SK-N-SH (cell line): ENCODE data around the gene ZNF573. TPM values are rescaled to one million over a fixed set of nuclear protein-coding genes. Genes with fewer than 3 reads are reported as not detected.

Experiments used
- CTCF ChIA-PET: fragments of 300-600, 350-600 bp; formaldehyde crosslinking; extraction: SDS; loops from one replicate; lab custom pipeline; 2021; lab: Yijun Ruan, JAX
- POLR2A ChIA-PET: fragments of 350-600 bp; sonication (Branson Sonifier 250); formaldehyde crosslinking; extraction: SDS; loops from one replicate; lab custom pipeline; 2020; ENCODE audit warnings: antibody characterized with exemption, inconsistent platforms; lab: Yijun Ruan, JAX
- DNase-seq: peaks from one replicate; pipeline ENCODE4 v3.0.0; 2012
- H2AFZ ChIP-seq: fragments of 200-600 bp; sonication (generic); 2 replicates; pipeline ENCODE4 v1.8.1; 2016; ENCODE audit warnings: antibody characterized with exemption, mild to moderate bottlenecking, low read depth
- H3F3A ChIP-seq: fragments of 200-600 bp; sonication (generic); replicated peaks from 2 replicates; pipeline ENCODE3; 2016; ENCODE audit warnings: antibody characterized with exemption, mild to moderate bottlenecking; ENCODE audit not compliant: insufficient read depth
- H3K27ac ChIP-seq, 2 experiments: fragments of 200-500 bp in 1 of 2; fragments of 200-600 bp in 1 of 2; sonication (Bioruptor generic) in 1 of 2; sonication (generic), shearing (Covaris generic) in 1 of 2; 2 replicates each; pipeline versions ENCODE4 v1.5.1 to v1.6.1; 2014 to 2016; ENCODE audit warnings: low read depth in 2 of 2, inconsistent platforms in 1 of 2, low read length in 1 of 2, mild to moderate bottlenecking in 1 of 2, mixed read lengths in 1 of 2
- H3K27me3 ChIP-seq: fragments of 200-600 bp; sonication (generic), shearing (Covaris generic); 2 replicates; pipeline ENCODE4 v1.6.1; 2016; ENCODE audit warnings: mixed run types; ENCODE audit not compliant: insufficient read depth
- H3K36me3 ChIP-seq, 2 experiments: fragments of 200-500 bp in 1 of 2; fragments of 200-600 bp in 1 of 2; sonication (Bioruptor generic) in 1 of 2; sonication (generic) in 1 of 2; replicated peaks in 1 of 2; 2 replicates each; pipeline versions ENCODE3 to v1.5.1; 2014 to 2016; ENCODE audit warnings: low read length in 1 of 2, mild to moderate bottlenecking in 1 of 2; ENCODE audit not compliant: insufficient read depth in 2 of 2, control insufficient read depth in 1 of 2
- H3K4me1 ChIP-seq, 2 experiments: fragments of 200-500 bp in 1 of 2; fragments of 200-600 bp in 1 of 2; sonication (Bioruptor generic) in 1 of 2; sonication (generic), shearing (Covaris generic) in 1 of 2; 2 replicates each; pipeline versions ENCODE4 v1.5.1 to v1.6.1; 2014 to 2016; ENCODE audit warnings: low read depth in 1 of 2, low read length in 1 of 2, mixed run types in 1 of 2; ENCODE audit not compliant: insufficient read depth in 2 of 2, control insufficient read depth in 1 of 2
- H3K4me2 ChIP-seq: fragments of 200-600 bp; sonication (generic), shearing (Covaris generic); 2 replicates; pipeline ENCODE4 v1.6.1; 2017; ENCODE audit warnings: mixed run types
- H3K4me3 ChIP-seq, 2 experiments: fragments of 200-500 bp in 1 of 2; fragments of 200-600 bp in 1 of 2; sonication (Bioruptor generic) in 1 of 2; sonication (generic), shearing (Covaris generic) in 1 of 2; 2 replicates each; pipeline versions ENCODE4 v1.5.1 to v1.8.1; 2014 to 2016; ENCODE audit warnings: low read depth in 2 of 2, inconsistent platforms in 1 of 2, low read length in 1 of 2, mild to moderate bottlenecking in 1 of 2, mixed read lengths in 1 of 2, moderate library complexity in 1 of 2
- H3K79me2 ChIP-seq: fragments of 200-600 bp; sonication (generic); 2 replicates; pipeline ENCODE4 v1.8.1; 2017; ENCODE audit warnings: mild to moderate bottlenecking; ENCODE audit not compliant: insufficient read depth
- H3K9ac ChIP-seq: fragments of 200-600 bp; sonication (generic); 2 replicates; pipeline ENCODE4 v1.6.1; 2017; ENCODE audit warnings: mixed run types
- H3K9me2 ChIP-seq: fragments of 200-600 bp; sonication (generic); 2 replicates; pipeline ENCODE4 v1.6.1; 2017; ENCODE audit warnings: mixed run types
- H3K9me3 ChIP-seq: fragments of 200-600 bp; sonication (generic); 2 replicates; pipeline ENCODE4 v1.6.1; 2017; ENCODE audit warnings: mixed run types, mild to moderate bottlenecking, moderate library complexity
- H4K20me1 ChIP-seq: fragments of 200-600 bp; sonication (generic); 2 replicates; pipeline ENCODE4 v1.6.1; 2017; ENCODE audit warnings: mild to moderate bottlenecking, mixed run types; ENCODE audit not compliant: insufficient read depth
- CHD2 ChIP-seq: fragments of 150-350 bp; IDR thresholded peaks from 2 replicates; pipeline ENCODE4 v1.6.1; 2018; ENCODE audit warnings: low read length; ENCODE audit not compliant: partially characterized antibody
- FOXM1 ChIP-seq: IDR thresholded peaks from 2 replicates; pipeline ENCODE4 v1.4.0; 2012; ENCODE audit warnings: low read depth, mild to moderate bottlenecking
- MEF2A ChIP-seq: IDR thresholded peaks from 2 replicates; pipeline ENCODE4 v1.4.0; 2012; ENCODE audit warnings: low read depth, borderline replicate concordance
- MXI1 ChIP-seq: IDR thresholded peaks from 2 replicates; pipeline ENCODE4 v1.6.1; 2012; ENCODE audit warnings: mild to moderate bottlenecking, low read depth, low read length, improper control_type of control experiment
- NRF1 ChIP-seq: IDR thresholded peaks from 2 replicates; pipeline ENCODE4 v1.6.1; 2012; ENCODE audit warnings: low read depth, mild to moderate bottlenecking, low read length
- POLR2AphosphoS5 ChIP-seq: IDR thresholded peaks from 2 replicates; pipeline ENCODE4 v1.6.1; 2012; ENCODE audit warnings: low read depth, low read length
- RAD21 ChIP-seq: IDR thresholded peaks from 2 replicates; pipeline ENCODE4 v1.6.1; 2012; ENCODE audit warnings: mild to moderate bottlenecking, low read length
- SMC3 ChIP-seq: IDR thresholded peaks from 2 replicates; pipeline ENCODE4 v1.6.1; 2012; ENCODE audit warnings: low read depth, low read length, improper control_type of control experiment
- TCF12 ChIP-seq: IDR thresholded peaks from 2 replicates; pipeline ENCODE4 v1.4.0; 2012
- WGBS: methylation state at CpG from one replicate; pipeline ENCODE4 v1.1.6; 2017; ENCODE audit warnings: low lambda C conversion rate; 5-methylcytosine and 5-hydroxymethylcytosine counted together
- polyA plus RNA-seq, 3 experiments: library from polyadenylated mRNA; depleted of rRNA; stranded (reverse); fragments of >200 nt; gene quantifications; 2 replicates each; pipeline ENCODE4 v1.2.3, GENCODE V29; 2012
- TF ChIP-seq, protein P1 (sequence below): IDR thresholded peaks from 2 replicates; pipeline ENCODE4 v1.4.0; 2012; ENCODE audit warnings: low read depth, borderline replicate concordance
- TF ChIP-seq, protein P2 (sequence below): fragments of 200-600 bp; sonication (generic); IDR thresholded peaks from 2 replicates; pipeline ENCODE4 v1.6.1; 2017; ENCODE audit warnings: antibody characterized with exemption, mild to moderate bottlenecking, moderate library complexity
- TF ChIP-seq, protein P3 (sequence below): IDR thresholded peaks from 2 replicates; pipeline ENCODE4 v1.4.0; 2012; ENCODE audit warnings: low read depth

ZNF573 gene
- polyA plus RNA-seq, 1 of the 3 experiments (the other 2 are of a cell fraction) = 1.3 TPM

DNA sequence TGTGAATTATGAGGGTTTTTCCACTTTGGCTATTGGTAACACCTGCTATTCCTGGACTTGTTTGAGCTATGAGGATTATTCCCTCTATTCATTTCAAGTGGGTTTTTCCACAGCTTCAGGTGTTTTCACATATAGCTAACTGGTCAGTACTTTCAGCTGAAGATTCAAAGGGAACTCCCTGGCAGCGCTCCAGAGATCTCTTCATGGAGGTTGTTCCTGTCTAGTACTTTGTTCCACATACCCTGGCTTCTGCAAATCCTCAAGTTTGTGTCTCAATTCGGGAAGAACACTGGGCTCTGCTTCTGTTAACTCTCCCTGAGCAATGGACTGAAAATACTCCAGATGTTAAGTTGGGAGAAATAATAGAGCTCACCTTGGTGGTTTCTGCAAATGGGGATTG, 54.2 kb downstream of the ZNF573 start:
- Histone ChIP-seq H3K36me3 (no peaks in the 10 kb centered on the region), H3K9me2 (0 out of 2 replicates have a peak, but pooled peaks cover 3% of the 10 kb centered on the region), H3K27ac (no peak overlapping the region), H3K9ac (no peak overlapping the region), H3K9me3 (no peaks in the 10 kb centered on the region), H3K27me3 (no peaks in the 10 kb centered on the region), H2AFZ (no peak overlapping the region), H3K79me2 (no peaks in the 10 kb centered on the region), H4K20me1 (no peaks in the 10 kb centered on the region), H3K4me1 (no peaks in the 10 kb centered on the region), H3K4me3 (no peak overlapping the region), H3F3A (peaks cover 5% of the 10 kb centered on the region), H3K4me2 (no peak overlapping the region)
- no peak for TF ChIP-seq TCF12
- POLR2A ChIA-PET = no interaction called here
- DNase-seq = no peak
- CTCF ChIA-PET = no interaction called here
- WGBS = 59% methylated on average over 2 of the region's 2 CpGs

DNA sequence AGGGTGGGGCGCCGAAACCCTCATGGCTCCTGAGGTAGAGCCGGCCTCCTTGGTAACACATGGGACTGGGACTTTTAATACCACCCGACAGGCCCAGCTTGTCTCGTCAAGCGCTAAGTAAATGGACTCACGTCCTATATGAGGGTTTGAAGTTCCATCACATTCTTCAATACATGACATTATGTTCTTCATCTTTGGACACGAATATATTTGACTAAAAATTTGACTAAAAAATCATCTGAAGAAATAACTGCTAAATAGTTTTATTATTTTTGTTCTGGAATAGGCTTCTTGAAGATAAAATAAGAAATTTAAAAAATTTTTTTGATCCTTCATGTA, 59.5 kb downstream of the ZNF573 start:
- peak overlapping the region; percentile 91 to 98 for H3K4me3 ChIP-seq
- TF ChIP-seq, protein P1, sequence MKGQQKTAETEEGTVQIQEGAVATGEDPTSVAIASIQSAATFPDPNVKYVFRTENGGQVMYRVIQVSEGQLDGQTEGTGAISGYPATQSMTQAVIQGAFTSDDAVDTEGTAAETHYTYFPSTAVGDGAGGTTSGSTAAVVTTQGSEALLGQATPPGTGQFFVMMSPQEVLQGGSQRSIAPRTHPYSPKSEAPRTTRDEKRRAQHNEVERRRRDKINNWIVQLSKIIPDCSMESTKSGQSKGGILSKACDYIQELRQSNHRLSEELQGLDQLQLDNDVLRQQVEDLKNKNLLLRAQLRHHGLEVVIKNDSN = no peak
- TF ChIP-seq, protein P2, sequence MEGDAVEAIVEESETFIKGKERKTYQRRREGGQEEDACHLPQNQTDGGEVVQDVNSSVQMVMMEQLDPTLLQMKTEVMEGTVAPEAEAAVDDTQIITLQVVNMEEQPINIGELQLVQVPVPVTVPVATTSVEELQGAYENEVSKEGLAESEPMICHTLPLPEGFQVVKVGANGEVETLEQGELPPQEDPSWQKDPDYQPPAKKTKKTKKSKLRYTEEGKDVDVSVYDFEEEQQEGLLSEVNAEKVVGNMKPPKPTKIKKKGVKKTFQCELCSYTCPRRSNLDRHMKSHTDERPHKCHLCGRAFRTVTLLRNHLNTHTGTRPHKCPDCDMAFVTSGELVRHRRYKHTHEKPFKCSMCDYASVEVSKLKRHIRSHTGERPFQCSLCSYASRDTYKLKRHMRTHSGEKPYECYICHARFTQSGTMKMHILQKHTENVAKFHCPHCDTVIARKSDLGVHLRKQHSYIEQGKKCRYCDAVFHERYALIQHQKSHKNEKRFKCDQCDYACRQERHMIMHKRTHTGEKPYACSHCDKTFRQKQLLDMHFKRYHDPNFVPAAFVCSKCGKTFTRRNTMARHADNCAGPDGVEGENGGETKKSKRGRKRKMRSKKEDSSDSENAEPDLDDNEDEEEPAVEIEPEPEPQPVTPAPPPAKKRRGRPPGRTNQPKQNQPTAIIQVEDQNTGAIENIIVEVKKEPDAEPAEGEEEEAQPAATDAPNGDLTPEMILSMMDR = peak; percentile 16
- no peak overlapping the region for H3K9ac ChIP-seq
- WGBS = 10% methylated on average over 8 of the region's 8 CpGs
- 0 out of 2 replicates have a peak, but pooled peaks cover 3% of the 10 kb centered on the region for H3K9me2 ChIP-seq
- H3K79me2 ChIP-seq = peaks cover 18% of the 10 kb centered on the region
- ChIA-PET CTCF (interaction anchor here (1.0 to 1.5 kb wide), 4 partner anchors 12 to 179 kb away, joined by 3 to 6 read pairs (median 4); partner anchors contain the start of gene ZNF573), POLR2A (interaction anchor here (0.7 to 1.6 kb wide), 2 partner anchors 60 to 1115 kb away, joined by 3 to 6 read pairs; partner anchors contain the start of genes ZNF382 and ZNF573)
- no peaks in the 10 kb centered on the region for H3K9me3 ChIP-seq
- H3K4me2 ChIP-seq = peak overlapping the region; percentile 96
- no peaks in the 10 kb centered on the region for H4K20me1 ChIP-seq
- H3K27ac ChIP-seq = peak overlapping the region in 1 of 2 experiments; percentile 7; a peak in 1 of 4 replicates
- no peak for DNase-seq
- H3F3A ChIP-seq = peaks cover 8% of the 10 kb centered on the region
- H2AFZ ChIP-seq = peak overlapping the region; percentile 99
- H3K4me1 ChIP-seq = peaks cover 7% of the 10 kb centered on the region in 2 experiments; a peak in 2 of 4 replicates
- no peaks in the 10 kb centered on the region for H3K27me3 ChIP-seq
- H3K36me3 ChIP-seq = peaks cover 3 to 10% of the 10 kb centered on the region in 2 experiments

DNA sequence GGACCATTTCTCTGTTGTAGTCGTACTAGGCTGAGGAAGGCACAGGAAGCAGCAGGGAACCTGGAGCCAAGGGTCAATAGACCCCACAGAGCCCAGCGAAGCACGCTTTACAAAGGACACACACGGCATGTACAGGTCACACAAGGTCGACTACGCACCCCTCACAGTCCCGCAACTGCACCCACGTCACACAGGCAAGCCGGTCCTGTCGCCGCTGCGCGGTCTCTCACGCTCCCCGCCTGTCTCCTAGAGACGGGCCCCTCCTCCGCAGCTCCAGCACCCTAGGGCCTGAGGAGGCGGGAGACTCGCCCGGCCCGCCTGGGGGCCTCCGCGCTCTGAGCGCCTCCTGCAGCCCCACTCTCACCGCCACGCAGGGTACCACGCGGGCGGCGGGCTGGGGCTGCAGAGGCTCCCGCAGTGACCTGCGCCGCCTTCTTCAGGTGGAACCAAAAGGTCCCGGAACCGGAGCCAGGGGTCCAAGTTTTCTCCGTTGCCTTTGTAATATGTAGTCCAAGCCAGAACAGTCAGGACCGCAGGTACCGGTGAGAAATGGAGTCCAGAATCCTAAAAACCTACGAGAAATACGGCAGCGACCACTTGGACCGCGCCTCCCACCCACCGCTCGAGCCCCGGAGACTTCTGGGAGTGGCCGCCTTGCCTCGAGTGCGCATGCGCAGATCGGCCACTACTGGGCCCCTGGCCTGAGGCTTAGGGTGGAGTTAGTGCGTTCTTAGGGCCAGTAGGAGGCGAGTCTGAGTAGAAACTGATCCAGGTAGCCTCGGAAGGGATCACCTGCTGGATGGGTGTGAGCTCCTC, 60.1 kb downstream of the ZNF573 start, which contains the start of gene ZNF607:
ZNF607 (minus strand) TSS at position 651 of the 816 bp plus-strand sequence. CDS start 8,143 bp downstream, outside the sequence.
- no peaks in the 10 kb centered on the region for H4K20me1 ChIP-seq
- H3K36me3 ChIP-seq = peaks cover 3 to 13% of the 10 kb centered on the region in 2 experiments
- ChIA-PET POLR2A (interaction anchor here (0.7 to 1.6 kb wide), 2 partner anchors 60 to 1114 kb away, joined by 3 to 6 read pairs; partner anchors contain the start of genes ZNF382 and ZNF573), CTCF (interaction anchor here (1.0 to 1.5 kb wide), 4 partner anchors 12 to 179 kb away, joined by 3 to 6 read pairs (median 4); partner anchors contain the start of gene ZNF573)
- H3F3A ChIP-seq = peaks cover 8% of the 10 kb centered on the region
- peak; percentile 97 for DNase-seq
- H3K4me2 ChIP-seq = peak within 1 kb of the TSS; percentile 96
- peaks cover 7% of the 10 kb centered on the region in 2 experiments; a peak in 2 of 4 replicates for H3K4me1 ChIP-seq
- 1% methylated on average over 44 of the region's 54 CpGs for WGBS
- no peaks in the 10 kb centered on the region for H3K9me3 ChIP-seq
- H3K9ac ChIP-seq = peak within 1 kb of the TSS; percentile 82
- H3K4me3 ChIP-seq = peak within 1 kb of the TSS; percentile 91 to 98
- TF ChIP-seq CHD2 (peak; percentile 62), RAD21 (peak; percentile 26; the same call in 1 of the 2 replicates), FOXM1 (no peak), MXI1 (peak; percentile 73; the same call in 1 of the 2 replicates), NRF1 (peak; percentile 54; the same call in 1 of the 2 replicates), POLR2AphosphoS5 (peak; percentile 90), SMC3 (no peak; the same call in 1 of the 2 replicates), MEF2A (no peak)
- TF ChIP-seq, protein P2 = peak; percentile 65
- TF ChIP-seq, protein P3, sequence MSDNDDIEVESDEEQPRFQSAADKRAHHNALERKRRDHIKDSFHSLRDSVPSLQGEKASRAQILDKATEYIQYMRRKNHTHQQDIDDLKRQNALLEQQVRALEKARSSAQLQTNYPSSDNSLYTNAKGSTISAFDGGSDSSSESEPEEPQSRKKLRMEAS = 0 out of 2 replicates have a peak, but pooled peaks have one; percentile 34
- peak within 1 kb of the TSS; percentile 99 for H2AFZ ChIP-seq
- H3K79me2 ChIP-seq = peaks cover 18% of the 10 kb centered on the region
- H3K27me3 ChIP-seq = no peaks in the 10 kb centered on the region
- H3K9me2 ChIP-seq = 0 out of 2 replicates have a peak, but pooled peaks cover 3% of the 10 kb centered on the region
- H3K27ac ChIP-seq = peak within 1 kb of the TSS; percentile 58 to 74; a peak in 3 of 4 replicates
